HUDEP-2 (cell line): ENCODE results near the gene KRTAP21-1.
"Not testable (repeated sequence)": the region's sequence is repeated elsewhere in the genome, so short reads cannot be mapped to it uniquely, and the experiment has no call there.

Experiments used
- DNase-seq, 76 experiments: peaks; one replicate each; lab custom pipeline; 2025; ENCODE audit not compliant: unreplicated experiment in 76 of 76; lab: John Stamatoyannopoulos, UW

KRTAP21-1 gene

DNA sequence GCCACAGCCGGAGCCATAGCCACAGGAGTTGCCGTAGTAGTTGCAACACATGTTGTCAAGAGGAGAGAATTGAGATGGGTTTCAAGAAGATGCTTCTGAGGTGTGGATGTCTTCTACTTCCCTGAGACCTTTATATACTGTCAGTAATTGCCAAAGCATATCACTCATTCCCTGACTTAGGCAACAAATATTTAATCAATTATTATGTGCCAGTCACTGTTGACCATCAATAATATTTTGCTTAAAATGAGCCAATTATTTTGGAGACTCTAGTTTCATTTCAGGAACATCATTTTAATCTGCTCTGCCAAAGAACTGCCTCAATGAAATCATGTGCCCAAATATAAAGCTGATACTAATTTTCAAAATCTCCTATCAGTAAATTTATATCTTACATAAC, at the start of gene KRTAP21-1:
TSS of gene KRTAP21-1 (minus strand) at position 101 of the 400 bp plus-strand sequence. CDS start at position 51, 50 bp downstream.
- DNase-seq: not testable (repeated sequence)

DNA sequence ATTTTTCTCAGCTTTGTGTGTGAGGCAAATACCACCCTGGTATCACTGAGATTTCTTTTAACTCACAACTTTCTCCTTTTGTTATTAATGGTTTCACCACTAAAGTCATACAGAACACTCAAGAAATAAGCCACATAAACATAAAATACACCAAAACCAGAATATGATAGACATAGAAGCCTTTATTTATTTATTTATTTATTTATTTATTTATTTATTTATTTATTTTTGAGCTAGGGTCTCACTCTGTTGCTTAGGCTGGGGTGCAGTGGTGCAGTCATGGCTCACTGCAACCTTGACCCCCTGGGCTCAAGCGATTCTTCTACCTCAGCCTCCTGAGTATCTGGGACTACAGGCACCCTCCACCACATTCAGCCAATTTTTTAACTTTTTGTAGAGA, 45.4 kb upstream of the KRTAP21-1 start:
- DNase-seq: no peak

DNA sequence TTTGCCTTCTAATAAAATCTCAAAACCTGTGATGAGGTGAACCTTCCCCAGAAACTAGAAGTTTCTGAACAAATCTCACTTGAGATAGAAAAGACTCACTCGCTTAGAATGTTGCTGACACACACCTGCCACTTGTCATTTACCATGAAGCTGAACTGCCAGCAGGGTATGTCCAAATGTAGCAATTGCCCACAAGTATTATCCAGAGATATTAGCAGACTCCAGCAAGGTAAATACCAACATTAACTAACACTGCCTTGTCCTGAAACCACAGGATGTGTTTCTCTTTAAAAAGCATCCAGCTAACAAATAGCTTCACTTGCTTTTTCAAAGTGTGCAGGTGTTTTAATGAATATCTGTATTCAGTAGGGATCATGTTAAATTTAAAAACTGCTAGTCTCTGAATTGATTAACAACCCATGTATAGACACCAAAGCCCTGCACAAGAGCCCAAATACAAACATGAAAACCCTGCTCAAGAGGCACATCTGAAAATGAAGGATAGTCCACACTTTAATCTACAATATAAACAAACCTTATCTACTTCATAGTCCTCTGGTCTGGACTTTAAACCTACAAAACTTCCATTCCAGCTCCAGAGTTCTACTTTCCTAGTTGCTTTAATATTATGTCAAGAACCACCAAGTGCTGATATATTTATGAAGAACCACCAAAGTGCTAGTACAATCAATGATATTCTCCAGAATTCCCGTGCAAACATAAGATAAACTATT, 38.5 kb upstream of the KRTAP21-1 start:
- no peak for DNase-seq

DNA sequence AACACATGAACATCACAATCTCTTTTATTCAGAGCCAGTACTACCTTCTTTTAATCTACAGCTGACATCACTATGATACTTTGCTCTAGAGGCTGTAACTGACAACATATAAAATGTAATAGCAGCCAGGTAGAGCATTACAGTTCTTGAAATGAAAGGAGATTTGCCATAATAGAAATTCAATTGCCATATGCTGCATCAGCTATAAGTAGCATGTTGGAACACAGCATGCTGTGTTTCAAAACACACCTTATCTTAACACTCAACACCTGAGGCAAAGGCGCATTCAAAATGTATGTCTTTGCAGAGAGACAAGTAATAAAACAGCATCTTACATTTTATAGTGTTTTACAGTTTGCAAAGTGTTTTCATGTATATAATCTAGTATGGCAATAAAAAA, 24.0 kb upstream of the KRTAP21-1 start:
- DNase-seq: no peak

DNA sequence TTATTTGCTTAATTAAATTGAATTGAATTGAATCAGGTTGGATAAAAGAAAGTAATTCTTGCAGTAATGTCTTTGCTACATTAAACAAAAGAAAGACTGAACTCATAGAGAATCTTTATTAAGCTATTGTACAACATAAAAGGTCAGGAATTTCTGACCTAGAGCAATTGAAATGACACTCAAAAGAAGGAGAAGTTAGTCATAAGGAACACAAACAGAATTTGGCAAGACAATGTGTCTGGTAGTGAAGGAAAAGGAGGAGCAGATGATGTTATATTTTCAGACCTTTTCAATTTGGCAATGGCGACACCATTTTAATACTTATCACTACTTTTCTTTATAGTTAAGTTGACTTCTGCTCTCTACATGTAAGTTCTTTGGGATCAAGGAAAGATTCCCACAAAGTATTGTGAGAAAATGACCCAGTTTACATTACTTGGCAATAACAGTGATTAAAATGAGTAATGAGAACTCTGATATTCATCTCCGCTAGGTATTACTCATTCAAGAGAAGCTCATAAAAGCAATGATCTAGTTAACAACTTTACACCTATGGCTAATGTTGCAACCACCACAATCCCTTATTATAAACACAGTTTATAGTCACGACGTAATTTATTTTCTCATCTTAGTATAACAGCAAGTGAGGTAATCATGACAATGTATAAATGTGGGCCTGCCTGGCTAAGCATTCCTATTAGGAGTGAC, 14.7 kb upstream of the KRTAP21-1 start:
- no peak for DNase-seq

DNA sequence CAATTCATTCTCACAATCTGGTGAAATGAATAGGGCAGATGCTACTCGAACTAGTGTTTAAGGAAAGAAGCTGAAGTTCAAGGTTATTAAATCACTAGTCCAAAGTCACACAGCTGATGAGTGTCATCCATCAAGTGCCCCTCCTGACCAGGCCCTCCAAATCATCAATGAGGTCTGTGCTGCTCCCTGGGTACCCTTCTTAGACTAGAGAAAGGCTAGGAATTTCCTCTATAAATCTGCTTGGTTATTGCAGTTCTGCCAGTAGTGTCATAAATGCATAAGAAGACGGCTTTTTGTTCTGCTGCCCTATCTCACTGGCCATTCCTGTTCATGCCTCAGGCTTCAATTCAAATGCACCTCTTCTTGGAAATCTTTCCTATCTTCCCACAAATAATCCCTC, 5.5 kb upstream of the KRTAP21-1 start:
- no peak for DNase-seq

DNA sequence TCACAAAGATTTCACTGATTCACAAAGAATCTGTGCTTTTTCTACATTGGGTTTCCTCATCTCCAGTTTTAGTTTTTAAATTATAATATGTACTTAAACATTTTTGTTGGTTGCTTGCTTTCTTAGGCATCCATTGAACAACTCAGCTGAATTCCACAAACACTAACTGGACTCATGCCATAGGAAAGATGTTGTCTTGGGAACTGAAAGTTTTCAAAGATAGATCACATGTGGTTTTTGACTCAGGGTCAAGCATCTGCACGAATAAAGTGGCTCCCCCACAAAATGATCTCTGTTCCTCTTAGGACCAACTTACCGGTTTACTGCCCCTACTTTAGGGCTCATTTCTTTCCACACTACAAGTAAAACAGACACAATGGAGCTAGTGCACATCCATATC, 3.1 kb upstream of the KRTAP21-1 start:
- DNase-seq: no peak

DNA sequence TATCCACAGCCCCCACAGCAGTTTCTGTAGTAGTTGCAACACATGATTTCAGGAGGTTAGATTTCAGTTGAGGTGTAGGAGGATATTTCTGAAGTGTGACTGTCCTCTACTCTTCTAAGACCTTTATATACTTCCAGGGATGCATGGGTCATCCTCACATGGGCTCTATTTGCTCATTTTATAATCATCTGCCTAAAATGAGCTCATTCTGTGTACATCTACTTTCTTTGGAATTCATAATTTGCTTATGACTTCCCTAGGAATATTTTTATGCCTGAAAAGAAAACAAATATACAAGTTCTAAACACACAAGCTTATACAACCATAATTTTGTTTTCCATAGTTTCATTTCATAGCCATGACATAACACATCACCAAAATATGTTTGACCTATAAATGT, 8.1 kb downstream of the KRTAP21-1 start, which contains the start of gene KRTAP21-2:
TSS of gene KRTAP21-2 (minus strand) at position 101 of the 400 bp plus-strand sequence. CDS start at position 44, 57 bp downstream.
- DNase-seq: no peak

DNA sequence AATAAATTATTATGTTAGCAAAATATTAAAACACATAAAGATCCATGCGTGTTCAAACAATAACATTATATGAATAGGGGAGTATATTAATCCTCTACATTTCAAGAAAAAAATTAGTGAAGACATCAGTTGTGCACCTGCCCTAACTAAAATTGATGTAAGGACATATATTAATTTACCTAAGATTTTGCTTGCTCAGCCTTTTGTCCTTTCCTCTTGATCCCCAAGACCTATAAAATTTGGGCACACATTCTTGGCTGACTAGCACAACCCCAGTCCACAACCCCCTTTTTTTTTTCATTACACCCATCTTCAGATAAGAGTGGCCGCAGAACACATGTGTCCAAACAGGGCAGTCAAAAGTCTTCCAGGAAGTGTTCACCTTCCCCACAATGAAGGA, 14.8 kb downstream of the KRTAP21-1 start:
- no peak for DNase-seq

DNA sequence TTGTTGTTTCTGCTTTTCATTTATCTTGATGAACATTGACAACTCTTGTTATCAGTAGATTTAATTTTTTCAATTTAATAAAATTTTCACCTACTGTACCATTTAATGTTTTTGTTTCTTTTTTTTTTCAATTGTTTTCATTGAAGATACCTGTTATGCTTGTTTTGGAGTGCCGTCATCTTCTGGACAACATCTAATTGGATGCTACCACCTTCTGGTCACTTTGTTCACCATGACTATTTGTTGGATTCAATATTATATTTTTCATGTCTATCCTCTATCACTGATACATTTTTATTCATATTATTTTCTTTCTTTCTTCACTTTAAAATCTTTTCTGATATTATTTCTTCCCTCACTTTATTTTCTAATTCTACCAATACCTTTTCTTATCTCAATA, 22.2 kb downstream of the KRTAP21-1 start:
- DNase-seq: no peak

DNA sequence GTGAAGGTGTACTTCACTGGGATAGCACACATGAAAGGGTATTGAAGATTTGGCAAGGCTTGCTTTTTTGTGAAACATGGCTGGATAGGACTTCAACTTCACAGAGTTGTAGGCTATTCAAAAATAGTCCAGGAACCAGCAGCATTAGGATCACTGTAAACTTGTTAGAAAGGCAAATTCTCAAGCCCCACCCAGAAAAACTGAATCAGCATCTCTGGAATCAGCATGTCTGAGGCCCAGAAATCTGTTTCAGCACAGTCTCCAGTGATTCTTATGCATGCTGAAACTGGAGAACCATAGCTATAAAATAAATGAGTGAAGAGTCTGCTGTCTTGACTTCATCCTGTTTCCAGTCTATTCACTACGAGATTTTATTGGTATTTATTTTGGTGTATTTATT, 28.5 kb downstream of the KRTAP21-1 start:
- no peak for DNase-seq

DNA sequence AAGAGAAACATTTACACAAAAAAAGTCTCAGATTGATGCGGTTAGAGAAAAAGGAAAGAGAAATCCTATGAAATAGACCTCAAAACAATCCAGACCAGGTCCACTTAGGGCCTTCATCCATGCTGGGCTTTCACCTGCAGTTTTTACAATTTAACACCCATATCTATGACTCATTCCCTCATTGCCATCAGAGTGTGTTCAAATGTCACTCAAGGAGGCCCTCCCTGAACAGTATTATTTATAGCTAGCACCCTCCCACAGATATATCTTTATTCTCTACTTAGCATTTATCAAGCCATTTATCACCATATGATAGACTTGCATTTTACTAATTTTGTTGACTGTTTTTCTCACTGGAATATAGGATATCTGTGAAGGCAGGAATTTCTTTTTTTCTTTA, 35.8 kb downstream of the KRTAP21-1 start:
- DNase-seq: peak in 2 of 76 experiments; percentile 7 to 17

DNA sequence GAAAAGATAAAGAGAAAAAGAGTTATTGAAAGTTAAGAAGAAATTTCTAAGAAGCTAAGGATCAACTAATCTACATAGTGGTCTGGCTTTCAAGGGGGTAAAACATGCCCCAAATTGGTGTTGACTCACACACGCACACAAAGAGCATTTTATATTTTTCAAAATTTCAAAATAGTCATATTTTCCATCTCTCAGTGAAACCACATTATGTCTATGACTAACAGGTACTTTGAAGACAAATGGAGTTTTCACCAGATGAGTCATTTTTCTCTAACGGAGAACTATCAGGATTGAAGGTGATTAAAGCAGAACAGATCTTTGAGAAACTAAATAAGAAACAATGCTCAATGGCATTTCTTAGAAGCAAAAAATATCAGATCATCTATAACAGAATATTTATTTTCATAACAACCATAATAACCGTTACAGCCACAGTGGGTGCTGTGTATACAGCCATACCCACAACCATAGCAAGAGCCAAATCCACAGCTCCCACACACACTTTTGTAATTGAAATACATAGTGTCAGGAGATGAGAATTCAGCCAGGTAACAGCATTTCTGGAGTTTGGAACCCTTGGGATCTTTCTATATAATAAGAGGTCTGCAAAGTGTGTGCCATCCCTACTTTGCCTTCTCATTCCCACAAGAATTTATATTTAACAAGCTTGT, 36.9 kb downstream of the KRTAP21-1 start, which contains the start of gene KRTAP21-3:
TSS of gene KRTAP21-3 (minus strand) at position 539 of the 671 bp plus-strand sequence. CDS start at position 521, 18 bp downstream.
- peak in 2 of 76 experiments; percentile 34 to 38 for DNase-seq

DNA sequence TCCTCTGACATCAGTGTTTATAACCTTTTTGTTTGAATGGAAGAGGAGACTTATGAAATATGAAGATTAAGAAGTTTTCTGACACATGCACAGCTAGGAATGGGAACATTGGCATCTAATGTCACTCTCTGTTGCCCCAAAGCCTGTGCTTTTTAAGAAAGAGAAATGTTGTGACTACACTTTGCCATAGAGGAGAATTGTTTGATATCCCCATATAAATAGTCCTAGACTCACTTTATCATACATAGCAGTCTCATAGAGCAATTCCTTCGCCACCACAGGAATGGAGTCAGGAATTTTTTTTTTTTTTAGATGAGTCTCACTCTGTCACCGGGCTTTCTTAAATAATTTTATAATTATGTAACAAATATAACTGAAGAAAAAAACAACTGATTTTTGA, 38.1 kb downstream of the KRTAP21-1 start:
- no peak for DNase-seq

DNA sequence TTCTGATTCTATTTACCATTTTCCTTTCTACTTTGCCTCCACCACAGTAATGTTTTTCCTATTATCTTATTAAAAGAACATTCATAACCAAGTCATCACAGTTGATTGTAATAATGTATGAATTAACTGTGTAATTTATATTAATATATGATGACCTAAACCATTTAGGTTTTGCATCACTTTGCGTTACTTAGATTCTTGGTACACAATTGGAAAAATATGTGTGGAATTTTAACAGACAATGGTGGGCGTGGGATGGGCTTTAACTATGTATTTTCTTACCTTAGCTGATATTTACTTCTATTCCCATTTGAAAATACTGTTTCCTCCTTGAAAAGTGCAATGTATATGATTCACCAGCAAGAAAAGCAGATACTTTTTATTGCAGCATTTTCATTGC, 40.3 kb downstream of the KRTAP21-1 start:
- no peak for DNase-seq

DNA sequence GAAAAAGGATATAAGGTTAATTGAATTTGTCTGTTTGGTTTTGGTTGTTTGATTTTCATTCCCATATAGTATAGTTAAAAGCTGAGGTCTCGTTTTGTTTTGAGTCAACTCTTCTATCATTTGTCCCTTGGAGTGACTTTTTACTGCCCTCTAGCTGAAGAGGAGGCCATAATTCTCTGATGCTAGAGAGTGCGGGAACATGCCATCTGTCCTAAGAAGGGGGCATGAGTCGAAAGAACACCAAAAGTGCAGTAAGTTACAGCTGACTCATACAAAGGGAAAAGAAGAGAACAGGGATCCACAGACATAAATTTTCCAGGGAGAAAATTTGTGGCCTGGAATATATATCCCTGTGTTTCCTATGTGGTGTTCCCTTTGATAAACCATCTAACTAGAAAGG, 40.8 kb downstream of the KRTAP21-1 start:
- DNase-seq: no peak

DNA sequence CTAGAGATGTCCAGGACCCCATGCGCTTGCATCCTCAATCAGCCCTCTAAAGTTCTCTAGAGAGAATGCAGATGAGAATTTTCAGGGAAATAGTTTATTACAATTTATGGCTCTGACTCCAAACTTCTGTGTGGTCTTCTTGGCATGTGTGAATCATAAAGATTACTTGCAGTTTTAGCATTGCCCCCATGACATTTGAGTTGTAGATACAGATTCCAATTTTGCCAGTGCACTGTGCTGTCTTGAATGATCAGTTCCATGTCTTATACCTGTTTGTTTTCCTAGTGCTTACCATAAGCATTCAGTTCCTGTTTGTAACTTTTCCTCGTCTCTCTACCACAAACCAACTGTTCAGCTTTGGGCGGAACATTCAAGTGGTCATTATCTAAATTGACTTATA, 41.5 kb downstream of the KRTAP21-1 start:
- no peak for DNase-seq

DNA sequence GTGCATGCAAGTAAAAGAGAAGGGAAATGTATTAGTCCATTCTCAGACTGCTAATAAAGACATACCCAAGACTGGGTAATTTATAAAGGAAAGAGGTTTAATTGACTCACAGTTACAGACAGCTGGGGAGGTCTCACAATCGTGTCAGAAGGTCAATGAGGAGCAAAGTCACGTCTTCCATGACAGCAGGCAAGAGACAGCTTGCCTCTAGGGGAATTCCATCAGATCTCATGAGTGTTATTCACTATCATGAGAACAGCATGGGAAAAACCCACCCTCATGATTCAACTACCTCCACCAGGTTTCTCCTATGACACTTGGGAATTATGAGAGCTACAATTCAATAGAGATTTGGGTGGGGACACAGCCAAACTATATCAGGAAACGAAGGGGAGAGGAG, 44.7 kb downstream of the KRTAP21-1 start:
- DNase-seq: no peak

DNA sequence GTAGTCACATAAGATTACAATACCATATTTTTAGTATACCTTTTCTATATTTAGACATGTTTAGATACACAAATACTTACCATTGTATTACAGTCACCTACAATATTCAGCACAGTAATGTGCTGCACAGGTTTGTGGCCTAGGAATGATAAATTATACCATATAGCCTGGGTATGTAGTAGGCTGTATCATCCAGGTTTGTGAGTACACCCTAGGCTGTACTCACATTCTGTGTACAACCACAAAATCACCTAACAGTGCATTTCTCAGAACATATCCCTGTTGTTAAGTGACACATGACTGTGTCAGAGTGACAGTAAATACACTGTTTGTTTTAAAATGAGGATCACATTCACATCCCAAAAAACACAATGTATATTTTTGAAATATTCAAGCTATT, 47.8 kb downstream of the KRTAP21-1 start:
- no peak for DNase-seq
